WTC11 (cell line): ENCODE data around the gene RXRA. TPM values are rescaled to one million over a fixed set of nuclear protein-coding genes. Genes with fewer than 3 reads are reported as not detected.

Experiments
- ATAC-seq: fragments of 200-7000 bp; cut with Tn5 transposase; 2 replicates; pipeline ENCODE4 v1.10.0; 2021; ENCODE audit warnings: mild to moderate bottlenecking, moderate library complexity
- CTCF ChIA-PET: fragments of 300-600 bp; sonication (Branson Sonifier 250); formaldehyde crosslinking; loops from one replicate; lab custom pipeline; 2021; ENCODE audit warnings: antibody characterized with exemption; lab: Charles Lee
- POLR2A ChIA-PET: fragments of 350-600 bp; sonication (Branson Sonifier 250); formaldehyde crosslinking; loops from one replicate; lab custom pipeline; 2021; ENCODE audit warnings: antibody characterized with exemption; lab: Charles Lee
- DNase-seq: peaks from one replicate; pipeline ENCODE4 v3.0.0; 2021; ENCODE audit warnings: low spot score
- H3K27ac Mint-ChIP-seq: 2 replicates; pipeline ENCODE4 v1.8.0; 2021; ENCODE audit warnings: mixed read lengths
- H3K27me3 Mint-ChIP-seq: 2 replicates; pipeline ENCODE4 v1.8.0; 2021; ENCODE audit warnings: low read depth, mild to moderate bottlenecking, moderate library complexity, mixed read lengths
- H3K36me3 Mint-ChIP-seq: 2 replicates; pipeline ENCODE4 v1.8.0; 2021; ENCODE audit warnings: mixed read lengths
- H3K4me1 Mint-ChIP-seq: 2 replicates; pipeline ENCODE4 v1.8.0; 2022; ENCODE audit warnings: mixed read lengths
- H3K4me3 Mint-ChIP-seq: 2 replicates; pipeline ENCODE4 v1.8.0; 2021; ENCODE audit warnings: mild to moderate bottlenecking, moderate library complexity, mixed read lengths
- H3K9me3 Mint-ChIP-seq: 2 replicates; pipeline ENCODE4 v1.8.0; 2021; ENCODE audit warnings: mixed read lengths
- ATF1 ChIP-seq: sonication (generic); formaldehyde crosslinking; IDR thresholded peaks from 2 replicates; pipeline ENCODE4 v1.8.1; 2023; ENCODE audit warnings: mild to moderate bottlenecking, moderate library complexity, missing genetic modification reagents
- ATF6 ChIP-seq: sonication (generic); formaldehyde crosslinking; IDR thresholded peaks from 2 replicates; pipeline ENCODE4 v1.8.1; 2023; ENCODE audit warnings: mild to moderate bottlenecking, missing genetic modification reagents
- CREB1 ChIP-seq: sonication (generic); formaldehyde crosslinking; IDR thresholded peaks from 2 replicates; pipeline ENCODE4 v1.8.0; 2023; ENCODE audit warnings: mild to moderate bottlenecking, missing genetic modification reagents
- GRHL2 ChIP-seq: fragments of 250-450 bp; sonication (Bioruptor Pico); IDR thresholded peaks from 2 replicates; pipeline ENCODE4 v1.8.0; 2022; ENCODE audit warnings: mild to moderate bottlenecking, moderate library complexity; ENCODE audit not compliant: insufficient replicate concordance, severe bottlenecking
- GTF2I ChIP-seq: fragments of 250-450 bp; sonication (Bioruptor Pico); conservative IDR thresholded peaks from 2 replicates; pipeline ENCODE4 v1.4.0; 2021; ENCODE audit warnings: mild to moderate bottlenecking
- KAT7 ChIP-seq: sonication (generic); formaldehyde crosslinking; IDR thresholded peaks from 2 replicates; pipeline ENCODE4 v1.8.1; 2023; ENCODE audit warnings: missing genetic modification reagents, mild to moderate bottlenecking, borderline replicate concordance
- NFE2L1 ChIP-seq: sonication (generic); formaldehyde crosslinking; IDR thresholded peaks from 2 replicates; pipeline ENCODE4 v1.8.1; 2023; ENCODE audit warnings: missing genetic modification reagents
- NR3C1 ChIP-seq: sonication (generic); formaldehyde crosslinking; conservative IDR thresholded peaks from 2 replicates; pipeline ENCODE4 v1.8.1; 2023; ENCODE audit warnings: low read depth, mild to moderate bottlenecking, missing genetic modification reagents
- SMAD3 ChIP-seq: sonication (generic); formaldehyde crosslinking; IDR thresholded peaks from 2 replicates; pipeline ENCODE4 v1.8.0; 2022; ENCODE audit warnings: missing genetic modification reagents, mild to moderate bottlenecking, borderline replicate concordance
- TCF7 ChIP-seq: sonication (generic); formaldehyde crosslinking; IDR thresholded peaks from 2 replicates; pipeline ENCODE4 v1.8.0; 2022; ENCODE audit warnings: mild to moderate bottlenecking, low read depth, missing genetic modification reagents, moderate library complexity
- ZBTB21 ChIP-seq: sonication (generic); formaldehyde crosslinking; IDR thresholded peaks from 2 replicates; pipeline ENCODE4 v1.8.1; 2023; ENCODE audit warnings: mild to moderate bottlenecking, missing genetic modification reagents, borderline replicate concordance
- ZNF219 ChIP-seq: sonication (generic); formaldehyde crosslinking; IDR thresholded peaks from 2 replicates; pipeline ENCODE4 v1.8.0; 2023; ENCODE audit warnings: missing genetic modification reagents, mild to moderate bottlenecking, borderline replicate concordance
- ZNF281 ChIP-seq: sonication (generic); formaldehyde crosslinking; IDR thresholded peaks from 2 replicates; pipeline ENCODE4 v1.8.0; 2023; ENCODE audit warnings: mild to moderate bottlenecking, missing genetic modification reagents
- ZNF423 ChIP-seq: fragments of 250-450 bp; sonication (Bioruptor Pico); IDR thresholded peaks from 2 replicates; pipeline ENCODE4 v2.1.2; 2022; ENCODE audit warnings: mild to moderate bottlenecking, moderate library complexity
- ZNF671 ChIP-seq: fragments of 250-450 bp; sonication (Bioruptor Pico); IDR thresholded peaks from 2 replicates; pipeline ENCODE4 v1.8.0; 2021; ENCODE audit warnings: mild to moderate bottlenecking
- total RNA-seq: library from RNA; stranded (reverse); gene quantifications from 3 replicates; pipeline ENCODE4 v1.2.3, GENCODE V29; 2021
- TF ChIP-seq, protein P1 (sequence below): fragments of 250-450 bp; sonication (Bioruptor Pico); IDR thresholded peaks from 2 replicates; pipeline ENCODE4 v1.9.0; 2021; ENCODE audit warnings: mild to moderate bottlenecking
- TF ChIP-seq, protein P2 (sequence below): sonication (generic); formaldehyde crosslinking; IDR thresholded peaks from 2 replicates; pipeline ENCODE4 v1.8.1; 2022; ENCODE audit warnings: low read depth, missing genetic modification reagents, borderline replicate concordance
- TF ChIP-seq, protein P3 (sequence below): sonication (generic); formaldehyde crosslinking; IDR thresholded peaks from 2 replicates; pipeline ENCODE4 v1.8.1; 2022; ENCODE audit warnings: mild to moderate bottlenecking, moderate library complexity, missing genetic modification reagents
- TF ChIP-seq, protein P4 (sequence below): sonication (generic); formaldehyde crosslinking; IDR thresholded peaks from 2 replicates; pipeline ENCODE4 v1.8.1; 2023; ENCODE audit warnings: mild to moderate bottlenecking, missing genetic modification reagents, moderate library complexity

RXRA gene
- total RNA-seq, 1 experiment from 2014 or later, result 27.5 TPM

DNA sequence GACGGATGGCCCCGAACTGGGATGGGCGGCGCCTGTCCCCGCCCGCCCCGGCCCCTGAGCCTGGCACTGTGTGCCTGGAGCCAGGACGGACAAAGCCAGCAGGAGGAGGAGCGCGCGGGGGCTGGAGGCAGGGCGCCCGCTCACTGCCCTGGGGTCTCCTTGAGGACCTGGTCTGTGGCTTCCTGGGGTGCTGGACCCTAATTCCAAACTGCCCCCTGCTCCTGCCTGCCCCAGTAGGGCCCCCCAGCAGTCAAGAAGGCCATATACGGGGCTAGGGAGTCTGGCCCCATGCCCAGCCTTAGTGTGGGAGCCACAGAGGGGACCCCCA, 29.2 kb upstream of the RXRA start:
- POLR2A ChIA-PET, result no interaction called here
- ATAC-seq, result no peak
- TF ChIP-seq, protein P1, sequence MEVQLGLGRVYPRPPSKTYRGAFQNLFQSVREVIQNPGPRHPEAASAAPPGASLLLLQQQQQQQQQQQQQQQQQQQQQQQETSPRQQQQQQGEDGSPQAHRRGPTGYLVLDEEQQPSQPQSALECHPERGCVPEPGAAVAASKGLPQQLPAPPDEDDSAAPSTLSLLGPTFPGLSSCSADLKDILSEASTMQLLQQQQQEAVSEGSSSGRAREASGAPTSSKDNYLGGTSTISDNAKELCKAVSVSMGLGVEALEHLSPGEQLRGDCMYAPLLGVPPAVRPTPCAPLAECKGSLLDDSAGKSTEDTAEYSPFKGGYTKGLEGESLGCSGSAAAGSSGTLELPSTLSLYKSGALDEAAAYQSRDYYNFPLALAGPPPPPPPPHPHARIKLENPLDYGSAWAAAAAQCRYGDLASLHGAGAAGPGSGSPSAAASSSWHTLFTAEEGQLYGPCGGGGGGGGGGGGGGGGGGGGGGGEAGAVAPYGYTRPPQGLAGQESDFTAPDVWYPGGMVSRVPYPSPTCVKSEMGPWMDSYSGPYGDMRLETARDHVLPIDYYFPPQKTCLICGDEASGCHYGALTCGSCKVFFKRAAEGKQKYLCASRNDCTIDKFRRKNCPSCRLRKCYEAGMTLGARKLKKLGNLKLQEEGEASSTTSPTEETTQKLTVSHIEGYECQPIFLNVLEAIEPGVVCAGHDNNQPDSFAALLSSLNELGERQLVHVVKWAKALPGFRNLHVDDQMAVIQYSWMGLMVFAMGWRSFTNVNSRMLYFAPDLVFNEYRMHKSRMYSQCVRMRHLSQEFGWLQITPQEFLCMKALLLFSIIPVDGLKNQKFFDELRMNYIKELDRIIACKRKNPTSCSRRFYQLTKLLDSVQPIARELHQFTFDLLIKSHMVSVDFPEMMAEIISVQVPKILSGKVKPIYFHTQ (CRISPR knock-in tag), result no peak
- TF ChIP-seq, protein P2, sequence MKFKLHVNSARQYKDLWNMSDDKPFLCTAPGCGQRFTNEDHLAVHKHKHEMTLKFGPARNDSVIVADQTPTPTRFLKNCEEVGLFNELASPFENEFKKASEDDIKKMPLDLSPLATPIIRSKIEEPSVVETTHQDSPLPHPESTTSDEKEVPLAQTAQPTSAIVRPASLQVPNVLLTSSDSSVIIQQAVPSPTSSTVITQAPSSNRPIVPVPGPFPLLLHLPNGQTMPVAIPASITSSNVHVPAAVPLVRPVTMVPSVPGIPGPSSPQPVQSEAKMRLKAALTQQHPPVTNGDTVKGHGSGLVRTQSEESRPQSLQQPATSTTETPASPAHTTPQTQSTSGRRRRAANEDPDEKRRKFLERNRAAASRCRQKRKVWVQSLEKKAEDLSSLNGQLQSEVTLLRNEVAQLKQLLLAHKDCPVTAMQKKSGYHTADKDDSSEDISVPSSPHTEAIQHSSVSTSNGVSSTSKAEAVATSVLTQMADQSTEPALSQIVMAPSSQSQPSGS, result no peak
- TF ChIP-seq ZNF423 (no peak), ZNF671 (CRISPR knock-in tag) (no peak), ATF1 (no peak), GRHL2 (CRISPR knock-in tag) (no peak)
- TF ChIP-seq, protein P3, sequence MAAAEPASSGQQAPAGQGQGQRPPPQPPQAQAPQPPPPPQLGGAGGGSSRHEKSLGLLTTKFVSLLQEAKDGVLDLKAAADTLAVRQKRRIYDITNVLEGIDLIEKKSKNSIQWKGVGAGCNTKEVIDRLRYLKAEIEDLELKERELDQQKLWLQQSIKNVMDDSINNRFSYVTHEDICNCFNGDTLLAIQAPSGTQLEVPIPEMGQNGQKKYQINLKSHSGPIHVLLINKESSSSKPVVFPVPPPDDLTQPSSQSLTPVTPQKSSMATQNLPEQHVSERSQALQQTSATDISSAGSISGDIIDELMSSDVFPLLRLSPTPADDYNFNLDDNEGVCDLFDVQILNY (CRISPR knock-in tag), result no peak
- Mint-ChIP-seq H3K36me3 (no peaks in the 10 kb centered on the region), H3K4me1 (peaks cover 2% of the 10 kb centered on the region; the same call in 1 of the 2 replicates), H3K27me3 (no peaks in the 10 kb centered on the region), H3K4me3 (no peak overlapping the region), H3K9me3 (no peaks in the 10 kb centered on the region), H3K27ac (no peak overlapping the region)
- no peak for DNase-seq
- CTCF ChIA-PET, result interaction anchor here (1.0 kb wide), 1 partner anchor 141 kb away, joined by 3 read pairs; no protein-coding TSS in a partner anchor

DNA sequence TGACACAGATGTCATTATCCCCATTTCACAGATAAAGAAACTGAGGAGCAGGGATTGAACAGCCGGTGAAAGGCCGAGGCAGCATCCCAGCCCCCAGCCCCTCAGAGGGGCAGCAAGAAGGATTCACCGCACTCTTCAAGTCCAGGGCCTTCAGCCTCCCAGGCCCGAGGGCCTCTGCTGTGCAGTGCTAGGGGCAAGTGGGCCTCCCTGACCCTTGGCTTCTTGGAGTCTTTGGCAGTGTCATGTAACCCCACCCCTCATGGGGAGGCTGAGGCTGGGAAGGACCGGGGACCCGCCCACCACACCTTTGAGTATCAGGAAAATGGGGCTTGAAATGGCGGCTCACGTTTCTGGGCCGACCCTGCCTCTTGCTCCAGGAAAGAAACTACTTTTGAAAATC, 28.7 kb upstream of the RXRA start:
- H3K4me3 Mint-ChIP-seq, result no peak overlapping the region
- ChIA-PET POLR2A (no interaction called here), CTCF (no interaction called here)
- no peak for DNase-seq
- ATAC-seq, result no peak
- no peaks in the 10 kb centered on the region for H3K36me3 Mint-ChIP-seq
- TF ChIP-seq GRHL2 (CRISPR knock-in tag) (no peak), NR3C1 (CRISPR knock-in tag) (no peak)
- peaks cover 2% of the 10 kb centered on the region; the same call in 1 of the 2 replicates for H3K4me1 Mint-ChIP-seq
- H3K27ac Mint-ChIP-seq, result no peak overlapping the region
- H3K27me3 Mint-ChIP-seq, result no peaks in the 10 kb centered on the region
- no peaks in the 10 kb centered on the region for H3K9me3 Mint-ChIP-seq

DNA sequence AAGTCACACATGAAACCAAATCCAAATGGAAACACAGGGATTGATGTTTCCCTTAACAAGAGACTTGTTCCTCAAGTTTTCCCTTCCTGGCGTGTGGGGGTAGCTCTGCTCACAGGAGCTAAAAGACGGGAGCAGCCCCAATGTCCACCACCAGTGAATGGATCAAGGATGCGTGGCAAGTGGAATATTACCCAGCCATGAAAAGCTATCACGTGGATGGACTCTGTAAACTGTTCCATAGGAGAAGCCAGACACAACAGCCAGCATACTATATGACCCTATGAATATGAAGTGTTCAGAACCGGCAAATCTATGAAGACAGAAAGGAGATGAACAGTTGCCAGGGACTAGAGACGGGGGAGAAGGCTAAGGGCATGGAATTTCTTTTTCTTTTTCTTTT, 28.3 kb upstream of the RXRA start:
- Mint-ChIP-seq H3K27me3 (no peaks in the 10 kb centered on the region), H3K36me3 (no peaks in the 10 kb centered on the region), H3K27ac (no peak overlapping the region), H3K4me1 (peaks cover 2% of the 10 kb centered on the region; the same call in 1 of the 2 replicates), H3K9me3 (no peaks in the 10 kb centered on the region), H3K4me3 (no peak overlapping the region)
- CTCF ChIA-PET, result no interaction called here
- DNase-seq (no peak), ATAC-seq (no peak)
- POLR2A ChIA-PET, result no interaction called here
- TF ChIP-seq, protein P4, sequence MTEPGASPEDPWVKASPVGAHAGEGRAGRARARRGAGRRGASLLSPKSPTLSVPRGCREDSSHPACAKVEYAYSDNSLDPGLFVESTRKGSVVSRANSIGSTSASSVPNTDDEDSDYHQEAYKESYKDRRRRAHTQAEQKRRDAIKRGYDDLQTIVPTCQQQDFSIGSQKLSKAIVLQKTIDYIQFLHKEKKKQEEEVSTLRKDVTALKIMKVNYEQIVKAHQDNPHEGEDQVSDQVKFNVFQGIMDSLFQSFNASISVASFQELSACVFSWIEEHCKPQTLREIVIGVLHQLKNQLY (CRISPR knock-in tag), result no peak
- TF ChIP-seq KAT7 (CRISPR knock-in tag) (no peak), ZNF281 (CRISPR knock-in tag) (no peak), NFE2L1 (CRISPR knock-in tag) (no peak), ZNF219 (CRISPR knock-in tag) (no peak), ATF6 (CRISPR knock-in tag) (no peak), TCF7 (no peak), GTF2I (CRISPR knock-in tag) (no peak), CREB1 (CRISPR knock-in tag) (no peak), ZBTB21 (CRISPR knock-in tag) (no peak), SMAD3 (CRISPR knock-in tag) (no peak)
- TF ChIP-seq, protein P1 (CRISPR knock-in tag), result no peak
